H7 (cell line): Measurements from ENCODE around the gene PPP6R2. TPM values are rescaled to one million over a fixed set of nuclear protein-coding genes. Genes with fewer than 3 reads are reported as not detected.
A peak's percentile ranks its signal among the peaks of the same experiment; 100 is the strongest.

Source experiments
- DNase-seq: peaks from one replicate; pipeline ENCODE4 v3.0.0; 2012
- H3K27me3 ChIP-seq: 2 replicates; pipeline ENCODE4 v1.6.0; 2011; ENCODE audit warnings: mild to moderate bottlenecking, low read length; ENCODE audit not compliant: control insufficient read depth, insufficient read depth
- H3K36me3 ChIP-seq: replicated peaks from 2 replicates; pipeline ENCODE4 v1.5.1; 2011; ENCODE audit warnings: low read length; ENCODE audit not compliant: control insufficient read depth, insufficient read depth
- H3K4me3 ChIP-seq: 2 replicates; pipeline ENCODE4 v1.5.1; 2011; ENCODE audit warnings: low read depth, mild to moderate bottlenecking, control low read depth, low read length, moderate library complexity; ENCODE audit not compliant: insufficient read depth
- total RNA-seq: library from RNA; depleted of rRNA; stranded (reverse); fragments of >200 nt; shearing (Covaris generic); gene quantifications from 2 replicates; pipeline ENCODE4 v1.2.3, GENCODE V29; 2014; rRNA removed

The PPP6R2 gene
- 47.0 and 48.7 TPM in 2 replicates for total RNA-seq

- Histone ChIP-seq H3K4me3 (peak within 1 kb of the TSS; percentile 68), H3K27me3 (no peaks in the 10 kb centered on the region), H3K36me3 (no peaks in the 10 kb centered on the region)
- peak; percentile 97 for DNase-seq
Observed at GRCh38 chr22:50342651-50343540, at the start of gene PPP6R2. Gene PPP6R2, plus strand, starts transcription at chr22:50343327. Its CDS starts 50,582 bp downstream, at chr22:50393909.

- Histone ChIP-seq H3K4me3 (no peak overlapping the region), H3K36me3 (no peaks in the 10 kb centered on the region; the same call in 1 of the 2 replicates), H3K27me3 (no peaks in the 10 kb centered on the region)
- peak; percentile 99 for DNase-seq
Observed at GRCh38 chr22:50293441-50294318, 49.4 kb upstream of the PPP6R2 start.

GRCh38 chr22:50294319-50294656 is 48.8 kb upstream of the PPP6R2 start:
- no peak for DNase-seq

GRCh38 chr22:50296658-50297490 is 46.3 kb upstream of the PPP6R2 start:
- no peak for DNase-seq
- Histone ChIP-seq H3K27me3 (peaks cover 2% of the 10 kb centered on the region; the same call in 1 of the 2 replicates), H3K36me3 (no peaks in the 10 kb centered on the region), H3K4me3 (no peak overlapping the region)

More at GRCh38 chr22:50294319-50294656, 48.8 kb upstream of the PPP6R2 start:
- no peaks in the 10 kb centered on the region for H3K27me3 ChIP-seq
- no peaks in the 10 kb centered on the region for H3K36me3 ChIP-seq
- no peak overlapping the region for H3K4me3 ChIP-seq

- Histone ChIP-seq H3K27me3 (peaks cover 2% of the 10 kb centered on the region; the same call in 1 of the 2 replicates), H3K36me3 (no peaks in the 10 kb centered on the region), H3K4me3 (no peak overlapping the region)
- no peak for DNase-seq
Observed at GRCh38 chr22:50297510-50298265, 45.4 kb upstream of the PPP6R2 start.

- no peak for DNase-seq
- Histone ChIP-seq H3K36me3 (no peaks in the 10 kb centered on the region), H3K27me3 (peaks cover 2% of the 10 kb centered on the region; the same call in 1 of the 2 replicates), H3K4me3 (no peak overlapping the region)
Observed at GRCh38 chr22:50298266-50298637, 44.9 kb upstream of the PPP6R2 start.

- H3K4me3 ChIP-seq: peak overlapping the region; percentile 51
- H3K36me3 ChIP-seq: no peaks in the 10 kb centered on the region
- peak; percentile 86 for DNase-seq
- H3K27me3 ChIP-seq: peaks cover 2% of the 10 kb centered on the region; the same call in 1 of the 2 replicates
Observed at GRCh38 chr22:50298937-50299784, 44.0 kb upstream of the PPP6R2 start.

GRCh38 chr22:50299785-50300619 is 43.1 kb upstream of the PPP6R2 start:
- Histone ChIP-seq H3K4me3 (peak overlapping the region; percentile 51), H3K27me3 (peaks cover 2% of the 10 kb centered on the region; the same call in 1 of the 2 replicates), H3K36me3 (no peaks in the 10 kb centered on the region)
- peak; percentile 98 for DNase-seq

- Histone ChIP-seq H3K36me3 (no peaks in the 10 kb centered on the region), H3K4me3 (peak overlapping the region; percentile 51; the same call in 1 of the 2 replicates), H3K27me3 (peaks cover 2% of the 10 kb centered on the region; the same call in 1 of the 2 replicates)
- no peak for DNase-seq
Observed at GRCh38 chr22:50300620-50301257, 42.4 kb upstream of the PPP6R2 start.

GRCh38 chr22:50301581-50301991 is 41.5 kb upstream of the PPP6R2 start:
- Histone ChIP-seq H3K27me3 (peaks cover 4% of the 10 kb centered on the region; the same call in 1 of the 2 replicates), H3K4me3 (no peak overlapping the region), H3K36me3 (no peaks in the 10 kb centered on the region)
- DNase-seq: no peak

- peaks cover 7% of the 10 kb centered on the region; the same call in 1 of the 2 replicates for H3K27me3 ChIP-seq
- H3K4me3 ChIP-seq: no peak overlapping the region
- H3K36me3 ChIP-seq: no peaks in the 10 kb centered on the region
- no peak for DNase-seq
Observed at GRCh38 chr22:50302041-50302541, 41.0 kb upstream of the PPP6R2 start.
